ENCODE measurements around the gene RHCE. TPM values are rescaled to one million over a fixed set of nuclear protein-coding genes. Genes with fewer than 3 reads are reported as not detected.

RHCE gene
- total and polyA plus RNA-seq, 9 of the 15 experiments (the other 6 are each of a cell fraction or from before 2014, with no cell fraction given), result 5.4 to 31.5 (median 12.6) TPM

DNA sequence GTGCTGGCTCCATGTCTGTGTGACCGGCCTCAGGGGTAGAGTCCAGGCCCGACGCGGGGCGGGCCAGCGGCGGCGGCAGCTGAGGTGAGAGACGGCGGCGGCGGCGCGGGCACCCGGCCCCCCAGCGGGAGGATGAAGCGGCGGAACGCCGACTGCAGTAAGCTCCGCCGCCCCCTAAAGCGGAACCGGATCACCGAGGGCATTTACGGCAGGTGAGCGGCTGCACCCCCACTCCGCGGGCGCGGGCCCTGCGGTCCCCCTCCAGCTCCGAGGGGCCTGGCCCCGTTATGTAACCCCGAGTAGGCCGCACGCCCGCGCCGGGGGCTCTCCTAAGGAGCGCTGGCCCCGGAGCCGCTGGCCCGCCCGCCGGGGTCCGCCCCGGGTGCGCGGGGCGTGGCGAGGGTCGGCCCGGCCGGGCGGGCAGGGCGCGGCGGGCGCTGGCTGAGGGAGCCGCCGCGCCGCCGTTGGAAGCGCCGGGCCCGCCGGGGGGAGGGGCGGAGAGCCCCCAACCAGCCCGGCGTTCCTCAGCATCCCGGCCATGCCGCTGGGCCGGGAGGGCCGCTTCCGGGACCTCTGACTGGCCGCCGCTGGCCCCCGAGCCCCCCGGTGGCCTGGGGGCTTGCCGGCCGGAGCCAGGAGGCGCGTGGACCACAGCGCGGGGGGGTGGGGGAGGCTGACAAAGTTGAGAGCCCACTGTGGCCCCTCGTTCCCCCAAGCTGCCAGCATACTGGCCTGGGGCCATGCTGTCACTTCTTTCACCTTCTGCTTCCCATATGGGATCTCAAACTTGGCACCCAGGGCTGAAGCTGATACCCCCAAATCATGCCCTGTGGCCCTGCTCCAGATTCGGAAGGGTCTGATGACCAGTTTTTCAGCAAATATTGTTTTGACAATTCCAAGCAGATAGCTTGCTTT lies 10.6 kb upstream of the RHCE start (continued):
- TF ChIP-seq KDM5B (IDR thresholded peaks at IDR 0.05; ENCODE audit: insufficient replicate concordance, low read depth, low read length) (peak; percentile 26), HDAC1 (IDR thresholded peaks at IDR 0.05) (peak in 1 of 2 experiments; percentile 8; a peak in 1 of 4 replicates), RAD21 (CRISPR knock-in tag; conservative IDR thresholded peaks at IDR 0.05 in 1 of 2, IDR thresholded peaks at IDR 0.05 in 1 of 2) (peak in 1 of 2 experiments; percentile 8; a peak in 1 of 4 replicates), YY1 (IDR thresholded peaks at IDR 0.05; ENCODE audit: borderline replicate concordance in 1 of 3, control insufficient read depth in 1 of 3, extremely low read depth in 1 of 3, insufficient read depth in 3 of 3, insufficient read length in 1 of 3, insufficient replicate concordance in 2 of 3, low read depth in 1 of 3, low read length in 2 of 3) (peak in 2 of 3 experiments; percentile 40 to 71), TCF7L2 (IDR thresholded peaks at IDR 0.05; ENCODE audit: low read depth, low read length) (no peak), GATAD2B (IDR thresholded peaks at IDR 0.05; ENCODE audit: borderline replicate concordance) (peak; percentile 87), POLR2G (IDR thresholded peaks at IDR 0.05; ENCODE audit: low read depth, low read length) (peak; percentile 70; the same call in 1 of the 2 replicates), ZNF589 (CRISPR knock-in tag; IDR thresholded peaks at IDR 0.05; ENCODE audit: low read depth) (no peak), SMAD2 (IDR thresholded peaks at IDR 0.05; ENCODE audit: low read depth, low read length) (no peak), FOSL1 (tag; conservative IDR thresholded peaks at IDR 0.05) (peak; percentile 34; the same call in 1 of the 2 replicates), POLR2AphosphoS5 (IDR thresholded peaks at IDR 0.05; ENCODE audit: control insufficient read depth, insufficient read depth, low read depth, low read length) (peak; percentile 65; the same call in 1 of the 2 replicates)
- TF ChIP-seq, protein P1, sequence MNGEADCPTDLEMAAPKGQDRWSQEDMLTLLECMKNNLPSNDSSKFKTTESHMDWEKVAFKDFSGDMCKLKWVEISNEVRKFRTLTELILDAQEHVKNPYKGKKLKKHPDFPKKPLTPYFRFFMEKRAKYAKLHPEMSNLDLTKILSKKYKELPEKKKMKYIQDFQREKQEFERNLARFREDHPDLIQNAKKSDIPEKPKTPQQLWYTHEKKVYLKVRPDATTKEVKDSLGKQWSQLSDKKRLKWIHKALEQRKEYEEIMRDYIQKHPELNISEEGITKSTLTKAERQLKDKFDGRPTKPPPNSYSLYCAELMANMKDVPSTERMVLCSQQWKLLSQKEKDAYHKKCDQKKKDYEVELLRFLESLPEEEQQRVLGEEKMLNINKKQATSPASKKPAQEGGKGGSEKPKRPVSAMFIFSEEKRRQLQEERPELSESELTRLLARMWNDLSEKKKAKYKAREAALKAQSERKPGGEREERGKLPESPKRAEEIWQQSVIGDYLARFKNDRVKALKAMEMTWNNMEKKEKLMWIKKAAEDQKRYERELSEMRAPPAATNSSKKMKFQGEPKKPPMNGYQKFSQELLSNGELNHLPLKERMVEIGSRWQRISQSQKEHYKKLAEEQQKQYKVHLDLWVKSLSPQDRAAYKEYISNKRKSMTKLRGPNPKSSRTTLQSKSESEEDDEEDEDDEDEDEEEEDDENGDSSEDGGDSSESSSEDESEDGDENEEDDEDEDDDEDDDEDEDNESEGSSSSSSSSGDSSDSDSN (IDR thresholded peaks at IDR 0.05; ENCODE audit: borderline replicate concordance in 1 of 2, low read depth in 2 of 2, low read length in 2 of 2), result peak; percentile 48 to 84; a peak in 2 of 4 replicates
- TF ChIP-seq, protein P2, sequence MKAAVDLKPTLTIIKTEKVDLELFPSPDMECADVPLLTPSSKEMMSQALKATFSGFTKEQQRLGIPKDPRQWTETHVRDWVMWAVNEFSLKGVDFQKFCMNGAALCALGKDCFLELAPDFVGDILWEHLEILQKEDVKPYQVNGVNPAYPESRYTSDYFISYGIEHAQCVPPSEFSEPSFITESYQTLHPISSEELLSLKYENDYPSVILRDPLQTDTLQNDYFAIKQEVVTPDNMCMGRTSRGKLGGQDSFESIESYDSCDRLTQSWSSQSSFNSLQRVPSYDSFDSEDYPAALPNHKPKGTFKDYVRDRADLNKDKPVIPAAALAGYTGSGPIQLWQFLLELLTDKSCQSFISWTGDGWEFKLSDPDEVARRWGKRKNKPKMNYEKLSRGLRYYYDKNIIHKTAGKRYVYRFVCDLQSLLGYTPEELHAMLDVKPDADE (conservative IDR thresholded peaks at IDR 0.05; ENCODE audit: control insufficient read depth, low read depth, low read length), result peak; percentile 58; the same call in 1 of the 2 replicates
- TF ChIP-seq, protein P3, sequence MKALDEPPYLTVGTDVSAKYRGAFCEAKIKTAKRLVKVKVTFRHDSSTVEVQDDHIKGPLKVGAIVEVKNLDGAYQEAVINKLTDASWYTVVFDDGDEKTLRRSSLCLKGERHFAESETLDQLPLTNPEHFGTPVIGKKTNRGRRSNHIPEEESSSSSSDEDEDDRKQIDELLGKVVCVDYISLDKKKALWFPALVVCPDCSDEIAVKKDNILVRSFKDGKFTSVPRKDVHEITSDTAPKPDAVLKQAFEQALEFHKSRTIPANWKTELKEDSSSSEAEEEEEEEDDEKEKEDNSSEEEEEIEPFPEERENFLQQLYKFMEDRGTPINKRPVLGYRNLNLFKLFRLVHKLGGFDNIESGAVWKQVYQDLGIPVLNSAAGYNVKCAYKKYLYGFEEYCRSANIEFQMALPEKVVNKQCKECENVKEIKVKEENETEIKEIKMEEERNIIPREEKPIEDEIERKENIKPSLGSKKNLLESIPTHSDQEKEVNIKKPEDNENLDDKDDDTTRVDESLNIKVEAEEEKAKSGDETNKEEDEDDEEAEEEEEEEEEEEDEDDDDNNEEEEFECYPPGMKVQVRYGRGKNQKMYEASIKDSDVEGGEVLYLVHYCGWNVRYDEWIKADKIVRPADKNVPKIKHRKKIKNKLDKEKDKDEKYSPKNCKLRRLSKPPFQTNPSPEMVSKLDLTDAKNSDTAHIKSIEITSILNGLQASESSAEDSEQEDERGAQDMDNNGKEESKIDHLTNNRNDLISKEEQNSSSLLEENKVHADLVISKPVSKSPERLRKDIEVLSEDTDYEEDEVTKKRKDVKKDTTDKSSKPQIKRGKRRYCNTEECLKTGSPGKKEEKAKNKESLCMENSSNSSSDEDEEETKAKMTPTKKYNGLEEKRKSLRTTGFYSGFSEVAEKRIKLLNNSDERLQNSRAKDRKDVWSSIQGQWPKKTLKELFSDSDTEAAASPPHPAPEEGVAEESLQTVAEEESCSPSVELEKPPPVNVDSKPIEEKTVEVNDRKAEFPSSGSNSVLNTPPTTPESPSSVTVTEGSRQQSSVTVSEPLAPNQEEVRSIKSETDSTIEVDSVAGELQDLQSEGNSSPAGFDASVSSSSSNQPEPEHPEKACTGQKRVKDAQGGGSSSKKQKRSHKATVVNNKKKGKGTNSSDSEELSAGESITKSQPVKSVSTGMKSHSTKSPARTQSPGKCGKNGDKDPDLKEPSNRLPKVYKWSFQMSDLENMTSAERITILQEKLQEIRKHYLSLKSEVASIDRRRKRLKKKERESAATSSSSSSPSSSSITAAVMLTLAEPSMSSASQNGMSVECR (CRISPR knock-in tag; IDR thresholded peaks at IDR 0.05), result peak; percentile 65
- TF ChIP-seq, protein P4, sequence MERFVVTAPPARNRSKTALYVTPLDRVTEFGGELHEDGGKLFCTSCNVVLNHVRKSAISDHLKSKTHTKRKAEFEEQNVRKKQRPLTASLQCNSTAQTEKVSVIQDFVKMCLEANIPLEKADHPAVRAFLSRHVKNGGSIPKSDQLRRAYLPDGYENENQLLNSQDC (CRISPR knock-in tag; IDR thresholded peaks at IDR 0.05), result peak; percentile 59; the same call in 1 of the 2 replicates

Measured in K562 (cell line).